BE2C (cell line): ENCODE results near the gene TNPO3.

Source experiments
- DNase-seq: peaks from one replicate; pipeline ENCODE4 v3.0.0-alpha.2; 2020
- H3K27me3 ChIP-seq: fragments of 250-450 bp; sonication (Bioruptor Pico); 2 replicates; pipeline ENCODE4 v1.5.1; 2020; ENCODE audit warnings: mild to moderate bottlenecking
- H3K36me3 ChIP-seq: fragments of 250-450 bp; sonication (Bioruptor Pico); 2 replicates; pipeline ENCODE4 v1.5.1; 2020; ENCODE audit warnings: mild to moderate bottlenecking
- H3K4me1 ChIP-seq: fragments of 250-450 bp; sonication (Bioruptor Pico); 2 replicates; pipeline ENCODE4 v1.5.1; 2020
- H3K4me3 ChIP-seq: 2 replicates; pipeline ENCODE4 v1.5.1; 2011; ENCODE audit warnings: low read depth, low read length
- H3K9me3 ChIP-seq: fragments of 250-450 bp; sonication (Bioruptor Pico); 2 replicates; pipeline ENCODE4 v1.5.1; 2020
- CTCF ChIP-seq: IDR thresholded peaks from 2 replicates; pipeline ENCODE4 v1.5.1; 2012; ENCODE audit warnings: mild to moderate bottlenecking, low read depth, low read length

Gene TNPO3

GRCh38 chr7:128934361-128935341 is 120.3 kb downstream of the TNPO3 start:
- Histone ChIP-seq H3K4me1 (no peaks in the 10 kb centered on the region), H3K4me3 (no peak overlapping the region)

GRCh38 chr7:128933180-128933891 is 121.6 kb downstream of the TNPO3 start:
- TF ChIP-seq CTCF, result no peak
- Histone ChIP-seq H3K9me3 (no peaks in the 10 kb centered on the region), H3K4me3 (no peak overlapping the region), H3K27me3 (peaks cover 20% of the 10 kb centered on the region), H3K4me1 (no peaks in the 10 kb centered on the region), H3K36me3 (no peaks in the 10 kb centered on the region)
- no peak for DNase-seq

More at GRCh38 chr7:128934361-128935341, 120.3 kb downstream of the TNPO3 start:
- Histone ChIP-seq H3K27me3 (peaks cover 27% of the 10 kb centered on the region), H3K36me3 (no peaks in the 10 kb centered on the region), H3K9me3 (no peaks in the 10 kb centered on the region)
- no peak for DNase-seq
- TF ChIP-seq CTCF, result no peak

- no peak for DNase-seq
- H3K9me3 ChIP-seq, result no peaks in the 10 kb centered on the region
- H3K4me1 ChIP-seq, result no peaks in the 10 kb centered on the region
- H3K36me3 ChIP-seq, result no peaks in the 10 kb centered on the region
- no peak for TF ChIP-seq CTCF
- H3K4me3 ChIP-seq, result no peak overlapping the region
- peaks cover 15% of the 10 kb centered on the region for H3K27me3 ChIP-seq
Measured at GRCh38 chr7:128932862-128933179, 122.1 kb downstream of the TNPO3 start.

- Histone ChIP-seq H3K4me3 (no peak overlapping the region), H3K27me3 (peaks cover 9% of the 10 kb centered on the region), H3K9me3 (no peaks in the 10 kb centered on the region), H3K4me1 (no peaks in the 10 kb centered on the region), H3K36me3 (no peaks in the 10 kb centered on the region)
- no peak for DNase-seq
- TF ChIP-seq CTCF, result no peak
Measured at GRCh38 chr7:128931965-128932861, 122.7 kb downstream of the TNPO3 start.

- no peak for DNase-seq
- Histone ChIP-seq H3K4me3 (no peak overlapping the region), H3K36me3 (no peaks in the 10 kb centered on the region), H3K27me3 (no peaks in the 10 kb centered on the region), H3K4me1 (no peaks in the 10 kb centered on the region), H3K9me3 (no peaks in the 10 kb centered on the region)
- no peak for TF ChIP-seq CTCF
Measured at GRCh38 chr7:128931190-128931798, 123.6 kb downstream of the TNPO3 start.
